Subcutaneous abdominal adipose tissue (tissue), 5 donors: Measurements from ENCODE around the gene CHST14.

Source experiments
- H3K27ac ChIP-seq: one replicate; pipeline ENCODE4 v1.7.0; 2013; ENCODE audit warnings: low read depth, mild to moderate bottlenecking, inconsistent platforms, low read length, moderate library complexity
- H3K27me3 ChIP-seq, 5 donors: one replicate each; pipeline ENCODE4 v1.7.0; 2013; ENCODE audit warnings: low read length in 5 of 5, inconsistent platforms in 1 of 5; ENCODE audit not compliant: control insufficient read depth in 5 of 5, insufficient read depth in 4 of 5
- H3K36me3 ChIP-seq, 5 donors: one replicate each; pipeline ENCODE4 v1.7.0; 2013; ENCODE audit warnings: low read length in 5 of 5; ENCODE audit not compliant: control insufficient read depth in 5 of 5, insufficient read depth in 5 of 5
- H3K4me1 ChIP-seq, 5 donors: one replicate each; pipeline ENCODE4 v1.7.0; 2013; ENCODE audit warnings: low read length in 5 of 5, mild to moderate bottlenecking in 3 of 5, moderate library complexity in 1 of 5; ENCODE audit not compliant: control insufficient read depth in 5 of 5, insufficient read depth in 5 of 5
- H3K4me3 ChIP-seq, 5 donors: one replicate each; pipeline ENCODE4 v1.7.0; 2013; ENCODE audit warnings: low read length in 5 of 5, low read depth in 1 of 5
- H3K9ac ChIP-seq, 5 donors: one replicate each; pipeline ENCODE4 v1.7.0; 2013; ENCODE audit warnings: low read length in 5 of 5, mild to moderate bottlenecking in 4 of 5, moderate library complexity in 3 of 5
- H3K9me3 ChIP-seq, 5 donors: one replicate each; pipeline ENCODE4 v1.7.0; 2013; ENCODE audit warnings: low read length in 5 of 5; ENCODE audit not compliant: control insufficient read depth in 5 of 5
- donor health status: healthy.
- donor health status: healthy.
- donor health status: healthy.
- donor health status: healthy.
- donor health status: healthy.

CHST14 gene

GRCh38 chr15:40489274-40490175, 18.7 kb downstream of the CHST14 start:
- H3K36me3 ChIP-seq, result no peaks in the 10 kb centered on the region
- H3K9me3 ChIP-seq, result no peaks in the 10 kb centered on the region
- H3K27ac ChIP-seq, result no peak overlapping the region
- H3K4me3 ChIP-seq, result no peak overlapping the region
- no peak overlapping the region for H3K9ac ChIP-seq
- no peaks in the 10 kb centered on the region for H3K4me1 ChIP-seq
- H3K27me3 ChIP-seq, result peaks cover 0 to 3% (median 0%) of the 10 kb centered on the region in 5 donors

DNA sequence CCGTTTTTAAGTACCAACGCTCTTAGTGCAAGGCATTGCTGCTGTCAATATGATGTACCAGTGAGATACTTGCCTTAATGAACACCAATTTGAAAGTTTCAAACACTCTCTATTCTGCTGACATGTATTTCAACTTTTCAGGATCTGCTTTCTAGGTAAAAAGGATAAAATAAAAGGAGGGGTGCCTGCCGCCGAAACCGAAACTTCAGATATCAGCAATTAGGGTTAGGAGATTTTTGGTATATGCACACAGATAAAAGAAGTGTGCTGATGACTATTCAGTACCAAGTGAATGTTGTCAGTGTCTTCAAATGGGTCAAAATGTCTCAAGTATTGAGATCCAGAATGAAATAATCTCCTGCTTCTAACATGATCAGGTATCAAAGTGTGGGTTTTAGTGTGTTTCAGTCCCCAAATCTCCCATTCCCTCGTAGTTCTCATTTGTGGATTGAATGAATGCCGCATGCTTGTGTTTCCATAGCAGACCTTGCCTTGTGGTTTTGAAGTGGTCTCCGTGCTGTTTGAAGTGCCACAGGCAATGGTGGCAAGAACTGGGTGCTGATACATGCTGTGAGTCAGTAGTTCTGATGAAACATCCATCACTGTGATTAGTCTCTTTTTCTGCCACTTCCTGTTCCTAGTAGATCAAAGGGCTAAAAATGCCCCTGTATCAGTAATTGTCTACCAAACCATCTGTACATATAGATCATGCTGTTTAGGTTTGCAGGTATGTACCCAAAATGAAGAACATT, 22.5 kb downstream of the CHST14 start:
- no peaks in the 10 kb centered on the region for H3K4me1 ChIP-seq
- peaks cover 0 to 4% (median 0%) of the 10 kb centered on the region in 5 donors for H3K27me3 ChIP-seq
- H3K4me3 ChIP-seq, result no peak overlapping the region
- H3K36me3 ChIP-seq, result no peaks in the 10 kb centered on the region
- H3K27ac ChIP-seq, result no peak overlapping the region
- H3K9me3 ChIP-seq, result no peaks in the 10 kb centered on the region
- H3K9ac ChIP-seq, result no peak overlapping the region

GRCh38 chr15:40495516-40495915, 24.7 kb downstream of the CHST14 start:
- Histone ChIP-seq H3K4me3 (no peak overlapping the region), H3K9ac (no peak overlapping the region), H3K4me1 (no peaks in the 10 kb centered on the region), H3K27me3 (peaks cover 0 to 12% (median 5%) of the 10 kb centered on the region in 5 donors), H3K36me3 (no peaks in the 10 kb centered on the region), H3K9me3 (no peaks in the 10 kb centered on the region), H3K27ac (no peak overlapping the region)

GRCh38 chr15:40498418-40498817, 27.6 kb downstream of the CHST14 start:
- Histone ChIP-seq H3K36me3 (no peaks in the 10 kb centered on the region), H3K4me1 (no peaks in the 10 kb centered on the region), H3K9ac (no peak overlapping the region), H3K9me3 (no peaks in the 10 kb centered on the region), H3K27ac (no peak overlapping the region), H3K4me3 (no peak overlapping the region), H3K27me3 (peaks cover 0 to 12% (median 5%) of the 10 kb centered on the region in 5 donors)

- Histone ChIP-seq H3K36me3 (no peaks in the 10 kb centered on the region), H3K27ac (no peak overlapping the region), H3K9ac (no peak overlapping the region), H3K4me1 (no peaks in the 10 kb centered on the region), H3K4me3 (no peak overlapping the region), H3K9me3 (no peaks in the 10 kb centered on the region), H3K27me3 (peaks cover 0 to 12% (median 5%) of the 10 kb centered on the region in 5 donors)
These were observed 28.1 kb downstream of the CHST14 start for GRCh38 chr15:40498891-40499290.

DNA sequence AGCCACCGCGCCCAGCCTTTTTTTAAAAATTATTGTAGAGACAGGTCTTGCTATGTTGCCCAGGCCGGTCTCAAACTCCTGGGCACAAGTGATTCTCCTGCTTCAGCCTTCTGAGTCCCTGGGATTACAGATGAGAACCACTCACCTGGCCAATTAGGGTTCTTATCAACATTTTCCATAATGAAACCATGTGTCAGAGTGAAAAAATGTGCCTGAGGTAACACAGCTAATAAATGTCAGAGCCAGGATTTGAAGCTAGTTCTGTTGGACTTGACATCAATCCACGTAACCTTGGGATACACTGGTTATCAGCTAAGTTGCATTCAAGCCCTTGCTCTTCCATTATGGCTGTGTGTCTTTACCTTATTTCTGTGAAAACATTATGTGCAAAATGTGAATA, 29.1 kb downstream of the CHST14 start:
- no peaks in the 10 kb centered on the region for H3K36me3 ChIP-seq
- H3K9ac ChIP-seq, result no peak overlapping the region
- no peak overlapping the region for H3K4me3 ChIP-seq
- no peaks in the 10 kb centered on the region for H3K4me1 ChIP-seq
- no peak overlapping the region for H3K27ac ChIP-seq
- H3K27me3 ChIP-seq, result peaks cover 0 to 12% (median 5%) of the 10 kb centered on the region in 5 donors
- H3K9me3 ChIP-seq, result no peaks in the 10 kb centered on the region

GRCh38 chr15:40500568-40501330, 30.0 kb downstream of the CHST14 start:
- Histone ChIP-seq H3K9ac (no peak overlapping the region), H3K27me3 (peaks cover 0 to 12% (median 5%) of the 10 kb centered on the region in 5 donors), H3K36me3 (no peaks in the 10 kb centered on the region), H3K4me3 (no peak overlapping the region), H3K27ac (no peak overlapping the region), H3K4me1 (no peaks in the 10 kb centered on the region), H3K9me3 (no peaks in the 10 kb centered on the region)

DNA sequence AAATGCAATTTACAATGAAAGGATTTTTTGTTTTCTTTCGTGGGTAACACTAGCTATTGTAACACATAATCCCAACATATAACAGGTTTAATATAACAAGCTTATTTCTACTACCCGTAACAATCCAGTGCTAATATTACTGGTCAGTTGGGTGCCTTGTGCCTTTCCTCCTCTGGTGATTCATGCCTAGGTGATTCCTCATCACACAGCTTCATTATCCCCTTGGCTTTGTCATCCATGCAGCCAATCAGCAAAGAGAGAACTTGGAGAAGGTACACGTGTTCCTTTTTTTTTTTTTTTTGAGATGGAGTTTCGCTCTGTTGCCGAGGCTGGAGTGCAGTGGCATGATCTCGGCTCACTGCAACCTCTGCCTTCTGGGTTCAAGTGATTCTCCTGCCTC, 30.7 kb downstream of the CHST14 start:
- H3K27me3 ChIP-seq, result peaks cover 0 to 12% (median 5%) of the 10 kb centered on the region in 5 donors
- H3K4me1 ChIP-seq, result no peaks in the 10 kb centered on the region
- H3K9ac ChIP-seq, result no peak overlapping the region
- no peak overlapping the region for H3K27ac ChIP-seq
- H3K9me3 ChIP-seq, result no peaks in the 10 kb centered on the region
- no peak overlapping the region for H3K4me3 ChIP-seq
- H3K36me3 ChIP-seq, result no peaks in the 10 kb centered on the region

GRCh38 chr15:40506964-40507571, 36.3 kb downstream of the CHST14 start:
- Histone ChIP-seq H3K4me3 (peak overlapping the region in 4 of 5 donors; percentile 37 to 63 (median 38)), H3K27ac (no peak overlapping the region), H3K9ac (peak overlapping the region in 4 of 5 donors; percentile 41 to 64 (median 58)), H3K4me1 (peaks cover 0 to 24% (median 22%) of the 10 kb centered on the region in 5 donors), H3K36me3 (no peaks in the 10 kb centered on the region), H3K27me3 (peaks cover 0 to 4% (median 0%) of the 10 kb centered on the region in 5 donors), H3K9me3 (no peaks in the 10 kb centered on the region)
